Limb (tissue), 2 donors: ENCODE data around the gene VAPA.

Source experiments
- DNase-seq, 2 donors: peaks; one replicate each; pipeline ENCODE4 v3.0.0-alpha.2; 2016; ENCODE audit errors: extremely low spot score in 2 of 2

VAPA gene

GRCh38 chr18:9914584-9915290, 921 bp downstream of the VAPA start:
- peak in 1 of 2 donors; percentile 75 for DNase-seq

- no peak for DNase-seq
Observed at GRCh38 chr18:9915291-9916076, 1.7 kb downstream of the VAPA start.

GRCh38 chr18:9916077-9916639, 2.3 kb downstream of the VAPA start:
- DNase-seq = no peak

- no peak for DNase-seq
Observed at GRCh38 chr18:9916808-9917207, 3.0 kb downstream of the VAPA start.

GRCh38 chr18:9918016-9918680, 4.3 kb downstream of the VAPA start:
- no peak for DNase-seq

GRCh38 chr18:9919564-9920232, 5.9 kb downstream of the VAPA start:
- DNase-seq = no peak

- DNase-seq = no peak
Observed at GRCh38 chr18:9922592-9923311, 8.9 kb downstream of the VAPA start.

- no peak for DNase-seq
Observed at GRCh38 chr18:9924371-9924943, 10.6 kb downstream of the VAPA start.

GRCh38 chr18:9925369-9925768, 11.6 kb downstream of the VAPA start:
- no peak for DNase-seq

GRCh38 chr18:9925795-9926194, 12.0 kb downstream of the VAPA start:
- DNase-seq = no peak

GRCh38 chr18:9926223-9926894, 12.5 kb downstream of the VAPA start:
- DNase-seq = no peak

GRCh38 chr18:9926977-9927376, 13.2 kb downstream of the VAPA start:
- DNase-seq = no peak

- DNase-seq = no peak
Observed at GRCh38 chr18:9927392-9928063, 13.7 kb downstream of the VAPA start.

- no peak for DNase-seq
Observed at GRCh38 chr18:9928646-9929259, 14.9 kb downstream of the VAPA start.

GRCh38 chr18:9930299-9930884, 16.6 kb downstream of the VAPA start:
- DNase-seq = no peak

- no peak for DNase-seq
Observed at GRCh38 chr18:9931146-9931545, 17.3 kb downstream of the VAPA start.

- no peak for DNase-seq
Observed at GRCh38 chr18:9931678-9932077, 17.9 kb downstream of the VAPA start.

GRCh38 chr18:9933865-9934264, 20.0 kb downstream of the VAPA start:
- DNase-seq = no peak

- DNase-seq = no peak
Observed at GRCh38 chr18:9934274-9934673, 20.5 kb downstream of the VAPA start.
